HG02759 (cell line): ENCODE measurements around the gene FMN2.
"Not testable (repeated sequence)": the region's sequence is repeated elsewhere in the genome, so short reads cannot be mapped to it uniquely, and the experiment has no call there.

Source experiments
- ATAC-seq: cut with Tn5 transposase; IDR thresholded peaks from one replicate; pipeline ENCODE4 v1.9.1; 2021; ENCODE audit warnings: mild to moderate bottlenecking, moderate library complexity; ENCODE audit not compliant: unreplicated experiment

FMN2 gene

DNA sequence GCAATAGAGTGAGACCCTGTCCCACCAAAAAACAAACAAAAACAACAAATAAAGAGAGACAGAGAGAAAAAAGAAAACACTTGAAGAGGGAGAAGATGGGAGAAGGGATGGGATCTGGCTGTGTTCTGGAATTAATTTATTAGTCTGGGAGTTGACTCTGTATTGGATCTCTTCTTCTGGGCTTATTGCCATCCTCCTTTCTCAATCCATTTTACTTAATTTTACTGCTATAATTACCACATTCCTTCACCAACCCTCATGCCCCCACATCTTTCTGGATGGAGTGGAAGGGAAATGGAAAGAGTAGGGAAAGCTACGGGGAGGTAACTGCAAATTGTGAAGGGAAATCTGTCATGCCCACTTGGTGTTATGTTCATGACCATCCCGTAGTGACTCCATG, 42.9 kb downstream of the FMN2 start:
- no peak for ATAC-seq

DNA sequence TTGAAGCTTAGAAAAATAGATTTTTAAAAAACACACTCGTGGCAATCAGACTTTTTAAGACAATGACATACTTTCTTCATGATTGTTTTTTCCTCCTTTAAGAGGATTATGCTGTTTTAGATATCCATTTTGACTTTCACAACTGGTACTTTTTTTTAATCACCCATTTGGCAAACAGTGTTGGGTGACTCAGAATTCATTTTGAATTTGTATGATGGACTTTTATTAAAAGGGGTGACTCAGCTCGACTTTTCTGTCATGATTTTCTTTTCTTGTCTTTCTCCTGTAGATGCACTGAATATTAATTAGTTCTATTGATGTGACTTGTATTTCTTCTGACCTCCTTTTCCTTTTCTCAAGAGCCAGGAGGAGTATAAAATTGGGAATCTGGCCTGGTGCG, 44.7 kb downstream of the FMN2 start:
- no peak for ATAC-seq

DNA sequence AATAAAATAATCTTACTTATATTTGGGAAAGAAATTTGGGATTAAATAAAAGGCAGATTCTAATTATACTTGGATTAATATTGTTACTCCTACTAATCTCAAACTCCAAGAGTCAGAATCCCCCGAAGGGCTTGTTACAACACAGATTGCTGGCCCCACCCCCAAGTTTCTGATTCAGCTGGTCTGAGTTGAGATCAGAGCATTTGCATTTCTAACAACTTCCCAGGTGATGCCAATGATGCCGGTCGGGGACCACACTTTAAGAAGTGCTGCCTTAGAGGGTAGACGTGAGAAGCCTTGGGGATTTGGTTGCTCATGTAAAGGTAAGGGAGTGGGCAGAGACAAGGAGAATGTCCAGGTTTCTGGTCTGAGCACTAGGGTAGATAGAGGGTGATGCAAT, 47.2 kb downstream of the FMN2 start:
- ATAC-seq: no peak

DNA sequence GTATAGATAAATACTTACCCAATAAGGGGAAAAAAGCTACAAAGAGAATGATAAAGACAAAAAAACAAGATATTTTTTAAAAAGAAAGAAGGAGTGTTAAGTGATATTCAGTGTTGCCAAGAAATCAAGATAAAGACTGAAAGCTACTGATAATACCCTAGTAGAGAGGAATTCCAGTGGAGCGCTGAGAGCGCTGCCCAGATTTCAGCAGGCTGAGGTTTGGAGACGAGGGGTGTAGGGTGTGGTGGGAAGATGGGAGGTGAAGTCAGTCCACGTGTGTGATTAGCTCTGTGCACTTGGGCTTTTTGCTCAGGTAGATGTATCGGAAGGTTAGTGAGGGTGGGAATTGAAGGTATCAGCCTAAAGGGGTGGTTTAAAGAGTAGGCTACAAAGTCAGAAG, 47.8 kb downstream of the FMN2 start:
- ATAC-seq: no peak

DNA sequence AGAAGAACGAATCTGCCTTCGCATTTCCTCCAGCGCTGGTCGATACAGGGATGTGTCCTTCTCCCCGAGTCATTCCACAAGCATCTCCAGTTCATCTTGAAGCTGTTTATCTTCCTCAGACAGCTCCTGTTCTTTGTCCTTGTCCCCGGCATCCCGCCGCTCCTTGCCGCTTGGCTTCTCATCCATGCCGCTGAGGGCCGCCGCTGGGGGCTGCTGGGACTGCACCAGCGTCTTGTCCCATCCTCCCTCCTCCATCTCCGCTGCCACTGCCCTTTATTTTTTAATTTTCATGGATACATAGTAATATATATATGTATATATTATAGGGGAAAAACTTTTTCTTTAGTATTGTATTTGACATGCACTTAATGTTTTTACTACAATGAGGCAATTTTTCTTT, 53.4 kb downstream of the FMN2 start:
- no peak for ATAC-seq

DNA sequence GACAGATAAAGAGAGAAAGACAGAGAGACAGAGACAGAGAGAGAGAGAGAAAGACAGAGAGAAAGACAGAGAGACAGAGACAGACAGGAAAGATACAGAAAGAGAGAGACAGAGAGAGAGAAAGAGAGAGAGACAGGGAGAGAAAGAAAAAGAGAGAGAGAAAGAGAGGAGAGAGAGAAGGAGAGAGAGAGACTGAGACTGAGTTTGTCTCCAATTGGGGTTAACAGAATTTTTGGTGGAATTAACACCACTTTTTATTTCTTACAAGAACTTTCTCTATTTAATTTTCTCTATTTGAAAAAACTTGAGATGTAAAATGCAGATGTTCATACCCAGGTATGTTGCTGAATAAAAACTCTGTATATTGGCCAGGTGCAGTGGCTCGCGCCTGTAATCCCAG, 56.6 kb downstream of the FMN2 start:
- no peak for ATAC-seq

DNA sequence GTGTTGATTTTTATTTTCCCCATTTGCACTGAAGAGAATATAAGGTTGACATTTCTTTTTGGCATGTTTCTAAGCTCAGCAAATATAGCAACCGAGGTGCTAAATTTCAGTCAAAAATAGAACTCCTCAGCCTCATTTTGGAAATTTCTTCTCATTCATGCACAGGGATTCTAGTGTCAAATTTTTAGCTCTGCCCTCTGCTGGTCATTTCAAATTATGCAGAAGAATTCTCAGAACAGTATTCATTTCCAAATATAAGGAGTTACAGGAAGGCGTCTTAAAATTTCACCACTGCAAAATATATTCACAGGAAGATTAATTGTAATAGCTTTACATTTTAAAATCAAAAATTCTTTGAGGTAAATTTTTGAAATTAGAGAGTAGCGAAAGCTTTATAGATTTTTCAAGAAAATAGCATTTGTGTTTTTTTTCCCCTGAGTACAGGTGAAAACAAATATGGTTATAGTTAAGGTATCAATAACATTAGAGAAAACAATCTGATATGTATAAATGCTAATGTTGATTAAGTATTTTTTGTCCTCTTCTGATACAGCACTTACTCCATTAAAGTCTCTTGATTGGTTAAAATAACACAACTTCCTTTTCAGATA, 57.9 kb downstream of the FMN2 start:
- no peak for ATAC-seq

DNA sequence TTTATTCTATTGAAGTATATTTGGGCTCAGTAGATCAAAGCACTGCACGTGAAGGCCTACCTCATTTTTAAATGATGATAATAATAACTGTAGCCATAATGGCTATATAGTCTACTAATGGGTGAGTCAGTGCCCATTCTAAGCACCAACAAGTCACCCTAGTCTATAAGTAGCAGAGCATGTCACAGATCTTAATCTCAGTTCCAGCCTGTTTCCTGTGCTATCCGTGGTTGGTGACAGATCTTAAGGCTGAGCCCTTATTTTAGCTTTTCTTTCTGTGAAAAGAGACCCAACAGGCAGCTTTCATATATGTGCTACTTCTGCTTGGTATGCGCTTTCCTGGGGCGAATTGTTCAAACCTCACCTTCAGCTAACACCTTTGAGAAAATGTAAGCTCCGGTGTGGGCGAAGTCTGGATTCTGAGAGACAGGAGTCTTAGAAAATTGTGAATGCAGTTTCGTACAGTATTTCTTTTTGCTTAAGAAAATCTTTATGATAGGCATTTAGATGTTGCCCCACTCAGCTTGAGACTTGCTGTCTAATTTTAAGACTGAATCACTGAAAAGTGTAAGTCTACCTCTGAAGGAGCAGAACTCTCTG, 59.6 kb downstream of the FMN2 start:
- ATAC-seq: no peak

DNA sequence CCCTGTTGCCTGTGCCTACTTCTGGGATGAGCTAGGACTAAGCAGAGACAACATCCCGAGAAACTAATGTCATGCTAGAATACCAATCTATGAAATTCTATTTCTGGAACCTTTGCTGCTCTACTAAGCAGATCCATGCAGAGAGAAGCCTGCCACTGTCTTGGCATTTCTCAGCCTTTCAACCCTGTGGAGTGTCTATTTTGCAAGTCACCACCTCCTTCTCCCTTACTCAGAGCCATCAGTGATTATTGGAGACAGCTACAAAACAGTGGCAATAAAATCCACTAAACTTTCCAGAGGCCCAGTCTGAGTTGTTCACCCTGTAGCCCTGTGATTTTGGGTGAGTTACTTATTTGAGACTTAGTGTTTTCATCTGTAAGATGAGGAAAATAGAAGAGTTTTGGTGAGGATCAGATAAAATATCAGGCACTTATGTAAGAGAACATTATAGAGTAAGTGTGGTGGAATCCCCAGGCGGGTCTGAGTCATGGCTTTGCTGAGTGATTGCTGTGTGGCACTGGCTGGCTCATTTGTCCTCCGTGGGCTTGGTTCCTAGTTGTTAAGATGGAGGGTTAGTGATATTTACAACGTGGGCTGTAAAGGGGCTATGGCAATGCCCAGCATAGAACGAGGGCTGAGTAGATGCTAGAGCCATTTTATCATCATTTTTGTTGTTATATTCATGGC, 61.1 kb downstream of the FMN2 start:
- no peak for ATAC-seq

DNA sequence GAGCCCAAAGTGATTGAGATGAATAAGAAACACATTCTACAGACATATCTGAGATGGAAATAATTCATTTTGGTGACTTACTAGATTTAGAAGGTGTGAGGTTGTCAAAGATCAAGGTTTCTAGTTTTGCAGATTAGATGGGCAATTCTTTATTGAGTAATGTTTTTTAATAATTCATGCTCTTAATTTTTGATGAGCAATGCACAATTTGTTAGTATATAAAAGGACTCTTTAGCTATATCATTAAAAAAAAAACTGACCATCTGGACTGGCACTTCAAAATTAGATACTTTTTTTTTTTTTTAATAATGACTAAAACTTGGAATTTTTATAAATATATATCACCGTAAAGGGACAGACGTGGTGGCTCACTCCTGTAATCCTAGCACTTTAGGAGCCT, 63.9 kb downstream of the FMN2 start:
- ATAC-seq: no peak

DNA sequence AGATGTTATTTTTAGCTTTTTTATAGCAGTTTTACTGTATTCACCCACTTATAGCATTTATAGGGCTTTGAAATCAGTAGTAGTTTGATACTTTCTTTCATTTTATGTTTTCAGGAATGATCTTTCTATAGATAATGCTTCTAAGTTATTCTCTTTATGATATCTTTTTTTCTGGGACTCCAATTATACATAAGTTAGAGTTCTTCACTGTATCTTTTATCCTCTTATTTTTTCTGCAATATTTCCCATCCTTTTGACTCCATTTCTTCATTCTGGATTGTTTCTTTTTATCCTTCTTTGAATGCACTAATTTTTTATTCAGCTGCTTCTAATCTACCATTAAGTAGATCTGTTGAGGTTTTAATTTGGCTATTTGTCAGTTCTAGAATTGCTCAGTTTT, 73.1 kb downstream of the FMN2 start:
- ATAC-seq: no peak

DNA sequence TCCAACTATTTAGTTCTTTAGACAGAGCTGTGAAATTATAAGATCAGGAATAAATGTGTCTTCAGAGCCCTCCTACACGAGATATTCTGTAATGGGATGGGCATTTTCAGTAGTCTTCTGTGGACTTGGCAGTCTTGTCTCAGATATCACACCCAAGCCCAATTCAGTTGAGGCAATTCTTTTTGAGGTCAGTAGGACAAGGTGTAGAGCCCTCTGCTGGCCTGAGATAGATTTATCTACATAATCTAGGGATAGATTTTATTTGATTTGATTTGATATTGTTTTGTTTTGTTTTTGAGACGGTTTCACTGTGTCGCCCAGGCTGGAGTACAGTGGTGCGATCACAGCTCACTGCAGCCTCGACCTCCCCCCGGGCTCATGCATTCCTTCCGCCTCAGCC, 77.5 kb downstream of the FMN2 start:
- ATAC-seq: no peak

DNA sequence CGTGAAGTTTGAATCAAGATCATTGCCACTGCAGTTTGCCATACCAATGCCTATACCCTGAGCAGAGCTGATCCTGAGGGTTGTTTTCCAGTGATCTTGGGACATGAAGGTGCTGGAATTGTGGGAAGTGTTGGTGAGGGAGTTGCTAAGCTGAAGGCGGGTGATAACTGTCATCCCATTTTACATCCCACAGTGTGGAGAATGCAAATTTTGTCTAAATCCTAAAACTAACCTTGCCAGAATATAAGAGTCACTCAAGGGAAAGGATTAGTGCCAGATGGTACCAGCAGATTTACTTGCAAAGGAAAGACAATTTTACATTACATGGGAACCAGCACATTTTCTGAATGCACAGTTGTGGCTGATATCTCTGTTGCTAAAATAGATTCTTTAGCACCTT, 78.6 kb downstream of the FMN2 start:
- ATAC-seq: no peak

DNA sequence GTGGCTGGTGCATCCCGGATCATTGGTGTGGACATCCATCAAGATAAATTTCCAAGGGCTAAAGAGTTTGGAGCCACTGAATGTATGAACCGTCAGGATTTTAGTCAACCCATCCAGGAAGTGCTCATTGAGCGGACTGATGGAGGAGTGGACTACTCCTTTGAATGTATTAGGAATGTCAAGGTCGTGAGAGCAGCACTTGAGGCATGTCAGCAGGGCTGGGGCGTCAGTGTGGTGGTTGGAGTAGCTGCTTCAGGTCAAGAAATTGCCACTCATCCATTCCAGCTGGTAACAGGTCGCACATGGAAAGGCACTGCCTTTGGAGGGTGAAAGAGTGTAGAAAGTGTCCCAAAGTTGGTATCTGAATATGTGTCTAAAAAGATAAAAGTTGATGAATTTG, 79.1 kb downstream of the FMN2 start:
- no peak for ATAC-seq

DNA sequence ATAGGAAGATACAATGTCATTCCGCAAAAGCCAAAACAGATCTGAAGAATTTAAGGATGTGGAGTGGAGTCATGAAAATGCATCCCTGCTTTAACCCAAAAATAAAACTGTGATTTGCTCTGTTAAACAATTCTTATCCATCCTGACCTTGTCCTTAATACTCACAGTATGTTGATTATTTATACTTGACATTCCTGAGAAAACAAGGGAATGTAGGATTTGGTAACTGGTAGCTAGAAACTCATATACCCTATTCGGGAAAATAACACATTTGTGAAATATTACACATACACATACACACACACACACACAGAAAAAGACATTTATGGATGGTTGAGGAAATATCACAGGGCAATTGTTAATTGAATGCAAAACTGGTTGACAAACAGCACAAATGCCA, 80.2 kb downstream of the FMN2 start:
- ATAC-seq: no peak

DNA sequence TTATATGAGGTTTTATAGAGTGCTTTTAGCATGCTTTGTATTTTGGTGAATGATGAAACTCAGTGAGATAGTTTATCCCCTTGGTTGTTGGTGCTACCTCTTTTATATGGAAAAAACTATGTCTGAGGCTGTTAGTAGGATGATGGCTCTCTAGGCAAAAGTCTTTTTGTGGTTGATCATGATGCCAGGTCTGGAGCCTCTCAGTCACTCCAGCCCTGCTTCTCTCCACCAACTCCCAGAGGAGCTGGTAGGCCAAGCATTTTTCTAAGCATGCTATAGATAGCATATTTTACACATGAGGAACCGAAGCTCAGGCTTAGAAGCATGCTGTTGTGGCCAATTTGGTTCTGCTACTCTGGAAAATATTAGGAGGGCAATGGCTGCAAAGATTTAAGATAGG, 82.2 kb downstream of the FMN2 start:
- no peak for ATAC-seq

DNA sequence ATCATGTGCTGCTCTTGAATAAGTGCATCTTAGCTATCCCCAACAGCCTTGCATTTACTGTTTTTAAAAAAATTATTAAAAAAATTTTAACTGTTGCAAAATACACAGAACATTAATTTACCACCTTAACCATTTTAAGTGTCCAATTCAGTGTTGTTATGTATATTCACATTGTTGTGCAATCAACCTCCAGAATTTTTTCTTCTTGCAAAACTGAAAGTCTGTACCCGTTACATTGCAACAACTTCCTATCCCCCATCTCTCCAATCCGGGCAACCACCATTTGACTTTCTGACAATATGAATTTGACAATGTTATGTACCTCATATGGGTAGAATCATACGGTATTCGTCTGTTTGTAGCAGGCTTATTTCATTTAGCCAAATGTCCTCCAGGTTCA, 83.1 kb downstream of the FMN2 start:
- no peak for ATAC-seq

DNA sequence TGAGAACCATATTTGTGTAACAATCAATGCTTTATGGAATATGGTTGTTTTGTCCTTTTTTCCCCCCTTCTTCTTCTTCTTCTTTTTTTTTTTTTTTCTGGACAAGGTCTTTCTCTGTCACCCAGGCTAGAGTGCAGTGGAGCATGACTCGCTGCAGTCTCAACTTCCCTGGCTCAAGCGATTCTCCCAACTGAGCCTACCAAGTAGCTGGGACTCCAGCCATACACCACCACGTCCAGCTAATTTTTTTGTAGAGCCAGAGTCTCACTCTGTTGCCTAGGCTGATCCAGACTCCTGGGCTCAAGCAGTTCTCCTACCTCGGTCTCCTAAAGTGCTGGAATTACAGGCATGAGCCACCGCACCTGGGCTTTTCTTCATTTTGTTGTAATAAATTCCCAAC, 86.7 kb downstream of the FMN2 start:
- no peak for ATAC-seq

DNA sequence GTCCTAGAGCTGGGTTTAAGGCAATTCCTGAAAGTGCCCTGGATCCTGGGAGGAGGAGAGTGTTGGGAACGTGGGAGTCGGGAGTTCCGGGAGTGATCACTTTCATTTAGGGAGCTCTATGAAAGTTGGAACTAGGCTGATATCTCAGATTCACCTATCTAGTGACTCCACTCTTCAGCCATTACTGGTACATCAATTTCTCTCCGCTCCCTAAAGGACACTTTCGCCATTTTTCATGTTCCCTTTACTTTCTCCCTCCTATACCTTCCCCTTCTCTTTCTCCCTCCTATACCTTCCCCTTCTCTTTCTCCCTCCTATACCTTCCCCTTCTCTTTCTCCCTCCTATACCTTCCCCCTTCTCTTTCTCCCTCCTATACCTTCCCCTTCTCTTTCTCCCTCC, 93.0 kb downstream of the FMN2 start:
- not testable (repeated sequence) for ATAC-seq

DNA sequence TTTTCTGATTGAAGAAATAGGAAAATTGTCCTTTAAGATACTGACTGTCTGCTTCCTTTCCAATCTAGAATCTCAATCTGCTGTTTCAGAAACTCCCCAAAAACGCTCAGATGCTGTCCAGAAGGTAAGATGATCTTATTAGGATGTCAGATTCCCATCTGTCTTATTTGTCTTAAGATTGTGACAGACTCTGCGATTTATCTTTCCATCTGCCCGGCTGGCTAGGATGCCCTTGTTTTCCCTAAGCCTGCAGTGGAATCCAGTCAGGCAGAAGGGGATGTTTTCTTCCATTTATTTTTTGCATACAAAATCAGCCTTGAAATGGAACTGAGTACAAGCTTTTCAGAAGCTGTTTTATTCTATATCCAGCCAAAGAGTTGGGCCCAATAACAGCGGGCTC, 96.5 kb downstream of the FMN2 start:
- ATAC-seq: no peak

DNA sequence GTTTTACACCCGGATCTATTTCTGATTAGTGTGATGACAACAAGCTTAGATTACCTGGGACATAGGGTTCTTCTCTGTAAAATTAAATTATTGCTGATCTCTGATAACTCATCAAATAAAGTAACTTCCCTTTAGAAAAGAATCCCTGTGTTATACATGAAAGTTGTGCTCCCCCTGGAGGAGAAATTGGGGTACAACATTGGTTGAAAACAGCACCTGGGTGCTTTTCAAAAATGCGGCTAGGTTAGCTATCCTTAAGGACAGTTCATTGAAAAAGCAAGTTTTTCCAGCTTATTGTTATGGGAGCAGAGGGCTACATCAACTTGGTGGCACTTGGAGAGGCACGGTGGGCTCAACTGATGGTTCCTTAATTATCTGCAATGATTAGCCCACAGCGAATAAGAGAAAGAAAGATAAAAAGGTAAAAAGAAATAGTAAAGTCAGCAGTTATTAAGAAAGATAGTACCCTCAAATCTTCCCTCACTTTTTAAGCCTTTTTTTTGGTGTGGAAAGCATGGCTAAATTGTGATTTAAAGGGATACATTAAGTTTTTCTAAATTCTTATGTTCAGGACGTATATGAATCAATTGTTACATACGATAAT, 97.8 kb downstream of the FMN2 start:
- no peak for ATAC-seq

DNA sequence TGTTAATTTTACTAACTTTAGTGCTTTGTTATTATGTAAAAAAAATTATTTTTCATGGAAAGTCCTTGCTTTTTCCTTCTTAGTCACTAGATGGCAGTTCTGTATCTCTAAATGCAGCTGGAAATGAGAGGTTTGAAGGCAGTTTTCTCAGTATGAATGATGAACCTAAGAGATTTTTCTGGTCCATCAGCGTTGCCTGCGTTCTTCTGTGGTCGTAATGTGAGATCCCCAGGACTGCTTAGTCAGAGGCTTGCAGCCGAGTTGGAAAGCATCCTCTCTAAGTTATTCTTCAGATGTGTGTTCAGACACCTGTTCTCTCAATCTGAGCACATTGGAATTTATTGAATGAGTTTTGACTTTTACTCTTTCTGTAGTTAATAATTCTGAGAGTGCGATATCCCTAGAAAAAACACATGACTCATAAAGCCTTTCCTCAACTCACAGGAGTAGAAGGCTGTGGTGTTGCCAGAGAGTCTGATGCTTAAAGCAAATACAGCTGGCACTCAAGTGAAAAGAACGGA, 99.3 kb downstream of the FMN2 start:
- no peak for ATAC-seq
